K562 (cell line): Measurements from ENCODE around the gene HBG1. TPM values are rescaled to one million over a fixed set of nuclear protein-coding genes. Genes with fewer than 3 reads are reported as not detected.

ENCODE experiments used
- ATAC-seq: fragments of 200-7000 bp; cut with Tn5 transposase; 3 replicates; pipeline ENCODE4 v1.9.1; 2020; ENCODE audit warnings: moderate library complexity
- BruUV-seq: library from RNA; stranded (reverse); fragments of 400-500 nt; replicated peaks from 2 replicates; lab custom pipeline; 2021; lab: Mats Ljungman, UMichigan
- CTCF ChIA-PET: fragments of 300-600 bp; formaldehyde crosslinking; extraction: SDS; loops from one replicate; lab custom pipeline; 2021; ENCODE audit warnings: low intra/inter-chr PET ratio; lab: Yijun Ruan, JAX
- POLR2A ChIA-PET: fragments of 300-600, 350-650 bp; sonication (Branson Sonifier 250); formaldehyde crosslinking; extraction: SDS; loops from one replicate; lab custom pipeline; 2021; ENCODE audit warnings: antibody characterized with exemption, inconsistent platforms; lab: Yijun Ruan, JAX
- DNase-seq, 4 experiments: peaks; one replicate each; pipeline versions ENCODE4 v3.0.0 to v3.0.0-alpha.2; 2011 to 2018; ENCODE audit warnings: low spot score in 3 of 4, mixed read lengths in 3 of 4; ENCODE audit errors: extremely low read depth in 1 of 4
- FAIRE-seq: peaks from 2 replicates; lab custom pipeline; 2011; peaks lifted over from hg19 to GRCh38; lab: Jason Lieb, UNC
- H2AFZ ChIP-seq: 2 replicates; pipeline ENCODE4 v1.6.0; 2011; ENCODE audit warnings: low read depth, low read length, control low read depth, inconsistent platforms
- H3K27ac ChIP-seq: fragments of 200-600 bp; 3 replicates; pipeline ENCODE4 v1.8.0; 2011; ENCODE audit warnings: low read depth, mild to moderate bottlenecking, control low read depth, inconsistent platforms, low read length, moderate library complexity, mixed read lengths; ENCODE audit errors: extremely low read depth
- H3K27me3 ChIP-seq, 2 experiments: fragments of 300-600 bp in 1 of 2; 2 replicates in 1 of 2; 3 replicates in 1 of 2; pipeline versions ENCODE4 v1.6.0 to v1.8.0; 2011; ENCODE audit warnings: inconsistent platforms in 2 of 2, low read length in 2 of 2, mild to moderate bottlenecking in 1 of 2, mixed read lengths in 1 of 2, moderate library complexity in 1 of 2; ENCODE audit not compliant: control insufficient read depth in 2 of 2, insufficient read depth in 2 of 2
- H3K36me3 ChIP-seq: fragments of 300-600 bp; 3 replicates; pipeline ENCODE4 v1.8.0; 2011; ENCODE audit warnings: mild to moderate bottlenecking, low read length, inconsistent platforms; ENCODE audit not compliant: control insufficient read depth, insufficient read depth
- H3K4me1 ChIP-seq, 2 experiments: fragments of 200-600 bp in 1 of 2; replicated peaks in 1 of 2; 2 replicates in 1 of 2; 3 replicates in 1 of 2; pipeline versions ENCODE4 v1.5.1 to v1.8.0; 2011; ENCODE audit warnings: inconsistent platforms in 2 of 2, low read length in 2 of 2, mild to moderate bottlenecking in 1 of 2, mixed read lengths in 1 of 2, moderate library complexity in 1 of 2; ENCODE audit not compliant: control insufficient read depth in 2 of 2, insufficient read depth in 2 of 2
- H3K4me2 ChIP-seq: 2 replicates; pipeline ENCODE4 v1.6.1; 2011; ENCODE audit warnings: low read length, control low read depth, inconsistent platforms, mixed read lengths; ENCODE audit not compliant: insufficient read depth
- H3K4me3 ChIP-seq: fragments of 200-600 bp; sonication (generic), shearing (Covaris generic); 2 replicates; pipeline ENCODE4 v1.5.1; 2016; ENCODE audit warnings: control low read depth, inconsistent platforms
- H3K79me2 ChIP-seq: fragments of 200-600 bp; 3 replicates; pipeline ENCODE4 v1.8.0; 2011; ENCODE audit warnings: low read length, inconsistent platforms; ENCODE audit not compliant: control insufficient read depth, insufficient read depth
- H3K9ac ChIP-seq, 2 experiments: 2 replicates each; pipeline versions ENCODE4 v1.6.0 to v1.6.1; 2011; ENCODE audit warnings: low read depth in 2 of 2, low read length in 2 of 2, control low read depth in 1 of 2, inconsistent platforms in 1 of 2, mild to moderate bottlenecking in 1 of 2, mixed read lengths in 1 of 2; ENCODE audit not compliant: insufficient read depth in 1 of 2
- H3K9me1 ChIP-seq: one replicate; pipeline ENCODE4 v1.6.0; 2011; ENCODE audit warnings: inconsistent platforms, mild to moderate bottlenecking, low read length, moderate library complexity; ENCODE audit not compliant: control insufficient read depth, insufficient read depth
- H3K9me3 ChIP-seq: replicated peaks from 2 replicates; pipeline ENCODE4 v1.5.1; 2011; ENCODE audit warnings: low read depth, low read length, inconsistent platforms; ENCODE audit not compliant: control insufficient read depth, insufficient read depth
- H4K20me1 ChIP-seq: replicated peaks from 2 replicates; pipeline ENCODE4 v1.6.1; 2011; ENCODE audit warnings: low read length, inconsistent platforms, mixed read lengths; ENCODE audit not compliant: control insufficient read depth, insufficient read depth
- CBX2 ChIP-seq: fragments of 200-600 bp; sonication (generic); IDR thresholded peaks from one replicate; pipeline ENCODE4 v1.6.1; 2012; ENCODE audit warnings: mild to moderate bottlenecking, low read length, inconsistent platforms; ENCODE audit not compliant: insufficient read depth, poor library complexity, severe bottlenecking
- CREB3 ChIP-seq: fragments of 450-650 bp; conservative IDR thresholded peaks from 2 replicates; pipeline ENCODE4 v1.6.1; 2016; ENCODE audit warnings: missing genetic modification characterization, low read depth, mild to moderate bottlenecking, missing compliant biosample characterization, moderate library complexity
- ELF1 ChIP-seq: fragments of 200-800 bp; sonication (Bioruptor generic); IDR thresholded peaks from 2 replicates; pipeline ENCODE4 v1.6.1; 2016; ENCODE audit warnings: missing genetic modification characterization, missing compliant biosample characterization
- GTF2E2 ChIP-seq: fragments of 200-800 bp; sonication (Bioruptor generic); IDR thresholded peaks from 2 replicates; pipeline ENCODE4 v1.6.1; 2016; ENCODE audit warnings: missing genetic modification characterization, missing compliant biosample characterization
- HDGF ChIP-seq: fragments of 450-650 bp; IDR thresholded peaks from 2 replicates; pipeline ENCODE4 v1.6.1; 2016
- MTF1 ChIP-seq: fragments of 250-450 bp; sonication (Bioruptor Pico); IDR thresholded peaks from 2 replicates; pipeline ENCODE4 v1.9.0; 2021; ENCODE audit warnings: moderate library complexity, mild to moderate bottlenecking, inconsistent platforms, borderline replicate concordance
- NFIX ChIP-seq: fragments of 250-450 bp; sonication (Bioruptor Pico); IDR thresholded peaks from 2 replicates; pipeline ENCODE4 v1.4.0; 2020; ENCODE audit warnings: low read depth, mild to moderate bottlenecking, moderate library complexity
- NR4A1 ChIP-seq, 2 experiments: fragments of 250-450 bp in 1 of 2; fragments of 450-650 bp in 1 of 2; sonication (Bioruptor Pico) in 1 of 2; IDR thresholded peaks; 2 replicates each; pipeline versions ENCODE4 v1.4.0 to v1.6.1; 2016 to 2020; ENCODE audit warnings: mild to moderate bottlenecking in 2 of 2, missing compliant biosample characterization in 1 of 2, missing genetic modification characterization in 1 of 2, moderate library complexity in 1 of 2
- PRPF4 ChIP-seq: fragments of 200-400 bp; formaldehyde crosslinking; IDR thresholded peaks from one replicate; pipeline ENCODE4 v1.6.1; 2017; ENCODE audit warnings: low read length, low read depth, mild to moderate bottlenecking; ENCODE audit not compliant: insufficient read depth, poor library complexity, severe bottlenecking
- SIRT6 ChIP-seq: IDR thresholded peaks from one replicate; pipeline ENCODE4 v1.6.1; 2012; ENCODE audit warnings: low read depth, mild to moderate bottlenecking, control low read depth, inconsistent platforms, low read length, moderate library complexity
- WGBS: fragments of 100-300 bp; shearing (Covaris generic); methylation state at CpG from one replicate; pipeline ENCODE4 v1.1.6; 2016; ENCODE audit warnings: low coverage, mixed read lengths; ENCODE audit not compliant: insufficient coverage; ENCODE audit errors: missing lambda C conversion rate; 5-methylcytosine and 5-hydroxymethylcytosine counted together
- in situ Hi-C: fragments of 300-500 bp; cut with MboI; formaldehyde crosslinking; loops from 4 replicates; pipeline ENCODE4 v1.15.0; 2018; ENCODE audit warnings: inconsistent platforms, mixed read lengths
- intact Hi-C: fragments of 100-400 bp; cut with micrococcal nuclease; formaldehyde crosslinking; loops from 2 replicates; pipeline ENCODE4 v1.14.2; 2022
- polyA plus RNA-seq, 8 experiments: library from polyadenylated mRNA; depleted of rRNA in 4 of 8; stranded (reverse) in 5 of 8; unstranded in 3 of 8; fragments of >200 nt; fragmentation: Nextera tagmentation in 2 of 8; fragmentation: Illumina TruSeq in 1 of 8; extraction: Ambion mirVana in 2 of 8; extraction: Trizol in 1 of 8; gene quantifications; 2 replicates each; pipeline versions ENCODE4 v1.2.1 to v1.2.3, GENCODE V29; 2011 to 2014; ENCODE audit warnings: inconsistent platforms in 1 of 8, missing spikeins in 1 of 8
- total RNA-seq, 7 experiments: library from RNA; depleted of rRNA in 6 of 7; stranded (reverse); fragments of >200 nt in 6 of 7; fragmentation: Illumina TruSeq in 2 of 7; extraction: Trizol in 2 of 7; gene quantifications; 2 replicates each; pipeline versions ENCODE4 v1.2.1 to v1.2.3, GENCODE V29; 2011 to 2021; ENCODE audit warnings: low replicate concordance in 1 of 7

Gene HBG1
- total and polyA plus RNA-seq, 9 of the 15 experiments (the other 6 are each of a cell fraction or from before 2014, with no cell fraction given) = 1,066 to 16,338 (median 4,898) TPM

DNA sequence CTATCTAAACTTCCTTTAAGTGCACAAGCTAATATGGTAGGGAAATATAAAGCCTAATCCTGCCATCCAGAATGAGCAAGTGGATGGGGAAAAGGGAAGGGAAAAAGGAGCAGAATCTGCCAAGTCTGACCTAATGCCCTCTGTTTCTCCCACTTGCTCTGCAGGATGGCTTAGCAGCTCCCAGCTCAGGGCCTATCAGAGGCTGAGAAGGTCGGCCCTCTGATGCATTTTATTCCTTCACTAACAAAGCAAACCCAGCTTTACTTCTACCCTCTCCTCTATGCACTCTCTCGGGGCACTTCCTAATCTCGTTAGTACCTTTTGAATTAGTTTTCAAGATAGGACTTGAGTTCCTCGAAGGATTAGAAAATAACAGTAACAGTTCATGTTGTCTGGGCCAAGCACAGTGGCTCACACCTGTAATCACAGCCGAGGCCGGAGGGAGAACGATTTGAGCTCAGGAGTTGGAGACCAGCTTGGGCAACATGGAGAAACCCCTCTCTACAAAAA is 39.2 kb downstream of the HBG1 start:
- no peaks in the 10 kb centered on the region for H3K36me3 ChIP-seq
- no peaks in the 10 kb centered on the region for H3K27me3 ChIP-seq
- no peak for DNase-seq
- H3K27ac ChIP-seq = no peak overlapping the region
- FAIRE-seq = no peak
- BruUV-seq = no TSS peak
- ChIA-PET POLR2A (interaction anchor here (0.6 to 1.2 kb wide), 3 partner anchors 15 to 503 kb away, joined by 3 read pairs; no protein-coding TSS in a partner anchor), CTCF (no interaction called here)
- intact Hi-C loops = no loop called here
- 46% methylated on average over 7 of the region's 7 CpGs for WGBS
- no peaks in the 10 kb centered on the region for H3K9me3 ChIP-seq
- H4K20me1 ChIP-seq = no peaks in the 10 kb centered on the region
- no peak overlapping the region for H3K9ac ChIP-seq
- H3K4me2 ChIP-seq = peak overlapping the region; percentile 24; the same call in 1 of the 2 replicates
- no peaks in the 10 kb centered on the region for H3K79me2 ChIP-seq
- no peak overlapping the region for H3K4me3 ChIP-seq
- H2AFZ ChIP-seq = peak overlapping the region; percentile 79
- TF ChIP-seq SIRT6 = no peak
- no peak for TF ChIP-seq NR4A1 (CRISPR knock-in tag; IDR thresholded peaks at IDR 0.05)
- no peak for TF ChIP-seq NR4A1 (tag; IDR thresholded peaks at IDR 0.05)
- TF ChIP-seq GTF2E2 (tag) = no peak
- TF ChIP-seq ELF1 (tag) = no peak
- no peak for TF ChIP-seq PRPF4
- no peak for TF ChIP-seq MTF1 (CRISPR knock-in tag)
- TF ChIP-seq CBX2 = no peak
- no peak for TF ChIP-seq NFIX (CRISPR knock-in tag)
- no peak for TF ChIP-seq CREB3
- no peak for TF ChIP-seq HDGF
- peak; percentile 63 for ATAC-seq
- no peaks in the 10 kb centered on the region for H3K9me1 ChIP-seq
- in situ Hi-C loops = no loop called here
- H3K4me1 ChIP-seq = peaks cover 0 to 2% of the 10 kb centered on the region in 2 experiments; a peak in 2 of 5 replicates
